ENCODE results near the gene SLITRK5. TPM values are rescaled to one million over a fixed set of nuclear protein-coding genes. Genes with fewer than 3 reads are reported as not detected.

The SLITRK5 gene
- under 1 TPM; under 0.01 to 0.65 (median 0.11) TPM for total RNA-seq

- ATAC-seq (ENCODE audit: low FRiP score) (peak; percentile 85), DNase-seq (ENCODE audit: low spot score) (peak; percentile 58)
- TF ChIP-seq CTCF (IDR thresholded peaks at IDR 0.05), result no peak
These were observed at the start of gene SLITRK5 for GRCh38 chr13:87671031-87671752. TSS of gene SLITRK5 (plus strand) at chr13:87671371. CDS start at chr13:87675389, 4,018 bp downstream.

- no peak for TF ChIP-seq CTCF (IDR thresholded peaks at IDR 0.05)
- DNase-seq (ENCODE audit: low spot score), result no peak
- ATAC-seq (ENCODE audit: low FRiP score), result no peak
These were observed 48.2 kb upstream of the SLITRK5 start for GRCh38 chr13:87622971-87623370.

GRCh38 chr13:87656306-87656705, 14.9 kb upstream of the SLITRK5 start:
- TF ChIP-seq CTCF (IDR thresholded peaks at IDR 0.05), result no peak
- DNase-seq (ENCODE audit: low spot score) (no peak), ATAC-seq (ENCODE audit: low FRiP score) (no peak)

- ATAC-seq (ENCODE audit: low FRiP score) (no peak), DNase-seq (ENCODE audit: low spot score) (no peak)
- no peak for TF ChIP-seq CTCF (IDR thresholded peaks at IDR 0.05)
These were observed 9.7 kb upstream of the SLITRK5 start for GRCh38 chr13:87661471-87661870.

GRCh38 chr13:87666831-87667230, 4.3 kb upstream of the SLITRK5 start:
- no peak for DNase-seq (ENCODE audit: low spot score)
- no peak for TF ChIP-seq CTCF (IDR thresholded peaks at IDR 0.05)
- ATAC-seq (ENCODE audit: low FRiP score), result no peak

GRCh38 chr13:87667686-87668085, 3.5 kb upstream of the SLITRK5 start:
- no peak for ATAC-seq (ENCODE audit: low FRiP score)
- no peak for TF ChIP-seq CTCF (IDR thresholded peaks at IDR 0.05)

GRCh38 chr13:87669379-87669978, 1.7 kb upstream of the SLITRK5 start:
- ATAC-seq (ENCODE audit: low FRiP score), result no peak
- no peak for TF ChIP-seq CTCF (IDR thresholded peaks at IDR 0.05)
- DNase-seq (ENCODE audit: low spot score), result no peak

More at GRCh38 chr13:87667686-87668085, 3.5 kb upstream of the SLITRK5 start:
- no peak for DNase-seq (ENCODE audit: low spot score)
